GM19238 (cell line): ENCODE data around the gene NOL8.

Experiments
- DNase-seq: peaks from one replicate; pipeline ENCODE4 v3.0.0; 2011; ENCODE audit warnings: low spot score; ENCODE audit not compliant: insufficient read length

NOL8 gene

DNA sequence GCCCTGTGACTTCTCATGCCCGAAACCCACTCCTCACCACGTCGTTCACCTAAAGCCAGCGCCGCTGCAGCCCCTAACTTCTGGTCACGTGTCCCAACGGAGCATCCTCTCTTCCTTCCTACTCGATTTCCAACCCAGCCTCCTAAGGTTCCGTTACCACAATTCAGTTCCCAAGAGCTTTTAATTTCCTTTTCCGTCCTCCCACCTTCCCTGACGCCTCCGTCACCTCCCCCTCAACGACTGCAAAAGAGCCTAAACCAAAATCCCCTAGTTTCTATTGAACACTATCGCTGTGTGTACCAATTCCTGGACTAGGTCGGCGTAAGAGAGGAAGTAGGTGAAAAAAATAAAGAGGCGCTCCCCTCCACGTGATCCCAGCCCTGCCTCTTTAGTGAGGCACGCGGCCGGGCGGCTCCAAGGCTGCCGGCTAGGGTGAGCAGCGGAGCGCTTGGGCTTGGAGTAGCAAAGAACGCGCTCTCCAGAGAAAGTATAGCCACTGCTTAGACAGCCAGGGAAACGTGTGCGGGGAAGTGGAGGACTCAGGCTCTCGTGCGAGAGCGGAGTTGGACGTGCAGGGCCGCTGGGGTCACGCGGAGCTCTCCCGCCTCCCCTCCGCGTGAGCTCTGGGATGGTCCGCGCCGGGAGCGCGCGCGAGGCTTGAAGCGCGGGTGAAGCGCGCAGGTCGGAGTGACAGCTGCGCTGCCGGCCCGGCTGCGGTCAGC, at the start of gene NOL8, which contains the start of gene CENPP:
TSS of gene NOL8 (minus strand) at position 82 of the 722 bp plus-strand sequence. CDS start 1,189 bp downstream, outside the sequence.
TSS of gene CENPP (plus strand) at position 685 of the 722 bp plus-strand sequence.
- DNase-seq, result peak; percentile 82

- DNase-seq, result no peak
Measured at GRCh38 chr9:92373167-92373566, 48.0 kb upstream of the NOL8 start.

- DNase-seq, result no peak
Measured at GRCh38 chr9:92369075-92369474, 43.9 kb upstream of the NOL8 start.

GRCh38 chr9:92360083-92360482, 34.9 kb upstream of the NOL8 start:
- no peak for DNase-seq

GRCh38 chr9:92359394-92359995, 34.3 kb upstream of the NOL8 start:
- DNase-seq, result no peak

DNA sequence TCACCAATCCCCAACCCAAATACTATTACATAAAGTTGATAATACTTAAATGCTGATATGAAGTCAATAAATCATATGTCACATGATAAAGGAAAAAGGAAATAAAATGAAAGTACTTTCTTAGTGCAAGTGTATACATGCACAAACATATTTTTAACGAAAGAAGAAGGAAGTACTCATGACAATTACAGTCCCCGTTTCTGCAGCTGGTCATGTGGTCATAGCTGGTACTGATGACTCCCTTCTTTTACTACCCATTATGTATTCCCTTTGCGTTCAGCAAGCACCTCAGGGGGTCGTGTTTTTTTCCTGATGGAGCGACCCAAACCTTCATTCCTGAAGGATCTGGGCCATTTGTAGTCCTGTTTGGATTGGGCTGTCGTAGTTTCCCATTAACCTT, 27.9 kb upstream of the NOL8 start:
- no peak for DNase-seq

DNA sequence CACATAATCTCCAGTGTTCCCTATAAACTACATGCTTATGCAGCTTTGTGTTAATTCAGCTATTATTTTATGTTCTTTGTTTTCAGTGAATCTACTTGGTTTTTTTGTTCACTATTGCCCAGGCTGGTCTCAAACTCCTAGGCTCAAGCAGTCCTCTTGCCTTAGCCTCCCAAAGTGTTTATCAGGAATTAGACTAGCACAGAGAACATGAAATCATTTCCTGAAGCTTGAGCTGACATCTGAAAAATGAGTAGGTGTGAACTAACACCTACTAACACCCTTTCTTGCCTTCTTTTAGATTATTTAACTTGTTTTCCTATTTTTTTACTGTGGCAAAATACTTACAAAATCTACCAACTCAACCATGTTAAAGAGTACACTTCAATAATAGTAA, 25.6 kb upstream of the NOL8 start:
- DNase-seq, result no peak

- no peak for DNase-seq
Measured at GRCh38 chr9:92349771-92350739, 24.9 kb upstream of the NOL8 start.

- no peak for DNase-seq
Measured at GRCh38 chr9:92345582-92345981, 20.4 kb upstream of the NOL8 start.

DNA sequence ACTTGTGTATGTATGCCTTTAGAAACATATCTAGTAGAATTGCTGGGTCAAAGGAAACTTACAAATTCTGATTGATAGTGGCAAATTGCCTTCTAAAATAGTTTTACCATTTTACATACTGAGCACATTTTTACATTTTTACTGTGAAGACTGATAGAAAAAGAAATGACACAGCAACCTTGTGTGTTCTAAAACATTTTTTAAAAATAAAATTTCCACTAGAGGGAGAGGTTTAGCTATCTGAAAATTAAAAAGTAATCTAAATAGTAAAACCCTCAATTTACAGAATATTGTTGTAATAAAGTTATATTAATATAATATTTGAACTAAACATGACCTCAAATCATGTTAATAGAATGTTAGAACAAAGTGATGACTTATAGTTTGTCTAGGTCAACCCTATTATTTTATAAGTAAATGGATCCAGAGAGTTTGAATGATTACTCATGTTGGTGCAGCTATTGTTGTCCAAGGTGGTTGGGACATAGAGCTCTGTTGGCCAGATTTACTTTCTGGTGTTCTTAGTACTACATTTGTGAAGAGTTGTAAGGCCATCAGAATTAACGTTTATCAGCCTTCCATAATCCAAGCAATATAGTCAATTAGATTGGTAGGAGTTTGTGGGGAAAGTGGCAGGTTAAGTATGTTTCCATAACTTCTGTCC, 17.8 kb upstream of the NOL8 start:
- DNase-seq, result no peak

DNA sequence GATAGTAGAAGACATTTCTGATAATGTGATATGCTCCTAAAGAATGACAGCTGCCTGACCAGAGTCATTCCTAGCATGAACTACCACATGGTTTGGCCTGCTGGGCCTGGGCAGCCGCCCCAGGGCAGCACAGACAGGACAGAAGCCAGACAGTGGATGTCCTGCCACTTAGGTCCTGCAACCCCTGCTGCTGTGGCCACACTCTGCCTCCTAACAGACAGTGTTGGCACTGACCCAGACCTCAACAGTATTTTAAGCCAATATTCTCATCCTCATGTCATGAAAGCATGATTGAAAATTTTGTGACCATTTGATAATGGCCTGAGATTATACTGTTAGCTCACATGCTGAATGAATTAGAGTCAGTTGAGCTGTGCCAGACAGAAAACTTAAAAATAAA, 16.4 kb upstream of the NOL8 start:
- DNase-seq, result no peak

GRCh38 chr9:92333282-92333634, 8.1 kb upstream of the NOL8 start:
- DNase-seq, result no peak

DNA sequence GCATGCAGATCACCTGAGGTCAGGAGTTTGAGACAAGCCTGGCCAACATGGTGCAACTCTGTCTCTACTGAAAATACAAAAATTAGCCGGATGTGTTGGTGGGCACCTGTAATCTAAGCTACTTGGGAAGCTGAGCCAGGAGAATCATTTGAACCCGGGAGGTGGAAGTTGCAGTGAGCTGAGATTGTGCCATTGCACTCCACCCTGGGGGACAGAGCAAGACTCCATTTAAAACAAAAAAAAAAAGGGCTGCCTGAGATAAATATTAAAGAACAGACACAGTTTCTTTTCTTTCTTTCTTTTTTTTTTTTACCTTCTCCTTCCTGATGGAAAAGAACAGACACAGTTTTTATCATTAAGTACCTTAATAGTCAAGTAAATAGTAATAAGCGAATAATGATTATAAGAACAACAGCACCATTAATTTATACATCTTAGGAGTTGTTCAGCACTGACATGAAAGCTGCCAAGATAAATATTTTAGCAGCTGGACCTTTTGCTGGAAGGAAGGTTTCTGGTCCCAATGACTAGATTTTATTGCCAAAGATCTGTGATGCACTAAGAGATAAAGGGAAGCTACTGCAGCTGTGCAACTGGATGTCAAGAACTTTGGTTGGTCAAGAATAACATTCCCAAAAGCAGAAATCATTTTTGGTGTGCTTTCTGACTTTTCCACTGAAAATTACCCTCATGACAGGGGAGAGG, 7.6 kb upstream of the NOL8 start:
- no peak for DNase-seq

DNA sequence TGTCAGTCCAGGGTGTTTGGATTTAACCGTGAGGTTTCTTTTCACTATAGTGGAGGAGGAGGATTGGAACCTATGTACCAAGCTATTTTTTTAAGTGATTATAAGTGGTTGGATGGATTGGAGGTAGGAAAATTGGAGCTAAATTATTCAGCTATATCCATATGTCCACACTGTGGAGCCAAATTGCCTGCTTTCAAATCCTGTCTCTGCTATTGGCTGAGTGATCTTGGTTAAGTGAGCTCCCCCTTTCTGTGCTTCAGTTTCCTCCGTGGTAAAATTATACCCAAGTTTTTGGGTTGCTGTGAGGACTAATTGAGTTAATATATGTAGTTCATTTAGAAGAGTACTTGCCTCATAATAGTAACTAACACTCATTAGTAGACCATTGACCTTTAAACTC, 3.1 kb upstream of the NOL8 start:
- no peak for DNase-seq

DNA sequence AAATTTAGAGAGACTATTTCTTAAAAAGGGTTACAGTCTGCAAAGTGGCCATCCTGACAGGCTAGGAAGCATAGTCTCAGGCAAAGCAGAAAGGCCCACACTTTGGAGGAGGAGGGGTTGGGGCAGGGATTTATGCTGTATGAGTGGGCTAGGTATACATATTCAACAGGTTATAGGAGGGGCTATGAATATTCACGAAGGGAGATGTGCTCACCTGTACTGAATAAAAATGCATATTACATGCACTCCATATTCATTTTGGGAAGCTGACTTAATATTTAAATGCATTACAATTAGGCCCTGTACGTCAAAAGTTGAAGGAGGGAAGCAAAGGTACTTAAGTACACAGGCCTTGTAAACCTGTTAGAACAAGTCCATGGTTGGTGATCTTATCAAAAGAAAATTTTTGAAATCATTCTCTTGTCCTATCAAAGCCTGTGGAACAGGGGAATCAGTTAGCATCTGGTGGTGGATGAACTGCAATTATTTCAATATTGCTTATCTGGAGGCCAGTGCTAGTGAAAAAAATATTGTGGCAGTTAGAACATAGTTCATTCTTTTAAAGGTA, 2.2 kb upstream of the NOL8 start:
- no peak for DNase-seq

DNA sequence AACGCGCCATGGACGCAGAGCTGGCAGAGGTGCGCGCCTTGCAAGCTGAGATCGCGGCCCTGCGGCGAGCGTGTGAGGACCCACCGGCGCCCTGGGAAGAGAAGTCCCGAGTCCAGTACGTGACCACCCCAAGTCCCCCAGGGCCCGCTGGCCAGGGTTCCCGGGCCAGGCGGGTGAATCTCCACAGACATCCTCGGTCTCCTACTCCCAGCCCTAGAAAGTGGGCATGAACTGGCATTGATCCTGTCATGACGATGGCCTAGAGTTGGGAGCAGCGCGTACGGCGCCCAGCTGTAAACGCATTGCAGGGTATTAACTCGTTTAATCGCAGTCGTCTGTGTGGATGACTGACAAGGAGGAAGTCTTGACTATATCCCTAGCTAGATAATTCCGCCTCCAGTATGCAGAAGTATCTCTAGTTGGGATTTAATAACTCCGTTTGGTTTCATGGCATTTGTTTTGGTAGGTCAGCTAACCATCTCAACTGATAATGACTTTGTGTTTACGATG, 896 bp upstream of the NOL8 start:
- no peak for DNase-seq

- no peak for DNase-seq
Measured at GRCh38 chr9:92324889-92325268, 271 bp downstream of the NOL8 start.

DNA sequence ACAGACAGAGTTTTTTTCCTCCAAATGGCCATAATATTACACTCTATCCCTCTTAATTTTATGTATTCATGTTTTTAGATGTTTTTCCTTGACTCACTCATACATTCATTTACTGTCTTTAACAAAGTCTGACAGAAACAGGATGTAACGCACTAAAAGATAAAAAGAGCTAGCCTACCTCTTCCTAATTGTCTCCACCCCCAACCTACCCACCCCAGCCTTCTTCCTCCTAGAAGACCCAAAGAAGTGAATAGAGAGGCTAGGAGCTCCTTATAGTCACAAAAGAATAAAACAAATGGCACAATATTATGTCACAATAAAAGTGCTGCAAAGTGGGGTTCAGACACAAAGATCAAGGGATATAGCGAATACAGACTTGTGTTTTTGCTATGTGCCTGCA, 719 bp downstream of the NOL8 start:
- no peak for DNase-seq

DNA sequence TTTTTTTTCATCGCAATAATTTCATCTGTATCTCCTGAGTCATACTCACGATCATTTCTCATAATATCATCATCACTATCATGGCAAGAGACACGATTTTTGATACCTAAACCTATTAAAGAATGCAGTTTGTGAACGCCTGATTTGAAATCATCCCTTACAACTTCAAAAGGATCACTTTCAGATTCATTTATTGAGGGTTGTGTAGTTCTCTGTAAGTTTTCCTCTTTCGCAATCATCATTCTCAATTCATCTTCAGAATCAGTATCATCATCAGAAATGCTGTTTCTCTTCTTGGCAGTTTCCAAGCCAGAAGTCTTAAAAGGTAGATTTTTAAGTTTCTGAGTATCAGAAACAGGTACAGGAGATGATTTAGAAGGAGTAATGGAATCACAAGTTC, 9.7 kb downstream of the NOL8 start:
- no peak for DNase-seq

DNA sequence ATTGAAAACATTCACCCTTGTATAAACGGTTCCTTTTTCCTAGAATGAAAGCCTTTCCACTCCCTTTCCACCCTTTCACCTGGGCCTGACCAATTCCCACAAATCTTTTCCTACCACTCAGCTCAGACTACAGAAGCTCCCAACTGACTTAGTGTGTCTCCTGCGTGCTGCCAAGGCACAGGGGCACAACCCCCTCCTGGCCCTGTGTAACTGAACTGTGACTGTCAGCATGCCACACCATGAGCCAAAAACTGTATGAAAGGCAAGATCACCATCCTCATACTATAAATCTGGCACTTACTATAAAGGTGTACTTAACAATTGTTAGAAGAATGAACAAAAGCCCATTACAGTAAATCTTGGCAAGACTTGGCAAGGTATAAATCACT, 11.5 kb downstream of the NOL8 start:
- DNase-seq, result no peak
